Aorta (tissue), 5 donors: ENCODE data around the gene PMEPA1. TPM values are rescaled to one million over a fixed set of nuclear protein-coding genes. Genes with fewer than 3 reads are reported as not detected.

Experiments used
- ATAC-seq: fragments of 200-7000 bp; cut with Tn5 transposase; one replicate; pipeline ENCODE4 v1.9.1; 2022; ENCODE audit warnings: moderate library complexity; ENCODE audit not compliant: low FRiP score
- DNase-seq, 2 donors: peaks; one replicate each; pipeline ENCODE4 v3.0.0-alpha.2; 2020
- H3K27ac ChIP-seq, 2 donors: one replicate each; pipeline ENCODE4 v1.5.1; 2013; ENCODE audit warnings: low read length in 2 of 2, mild to moderate bottlenecking in 2 of 2, moderate library complexity in 2 of 2, control low read depth in 1 of 2, inconsistent platforms in 1 of 2, low read depth in 1 of 2
- H3K27me3 ChIP-seq, 2 donors: one replicate each; pipeline ENCODE4 v1.6.1; 2013; ENCODE audit warnings: control low read depth in 1 of 2, low read length in 1 of 2, mild to moderate bottlenecking in 1 of 2, moderate library complexity in 1 of 2; ENCODE audit not compliant: insufficient read depth in 2 of 2, control insufficient read depth in 1 of 2
- H3K36me3 ChIP-seq, 2 donors: one replicate each; pipeline ENCODE4 v1.6.1; 2013; ENCODE audit warnings: control low read depth in 1 of 2, low read length in 1 of 2, mild to moderate bottlenecking in 1 of 2; ENCODE audit not compliant: insufficient read depth in 2 of 2, control insufficient read depth in 1 of 2
- H3K4me1 ChIP-seq, 2 donors: one replicate each; pipeline ENCODE4 v1.6.1; 2013; ENCODE audit warnings: low read length in 2 of 2, control low read depth in 1 of 2, mild to moderate bottlenecking in 1 of 2, moderate library complexity in 1 of 2; ENCODE audit not compliant: insufficient read depth in 2 of 2, control insufficient read depth in 1 of 2
- H3K4me3 ChIP-seq, 2 donors: one replicate each; pipeline ENCODE4 v1.5.1; 2013; ENCODE audit warnings: low read length in 2 of 2, control low read depth in 1 of 2, mild to moderate bottlenecking in 1 of 2
- H3K9me3 ChIP-seq: one replicate; pipeline ENCODE4 v1.6.1; 2013; ENCODE audit warnings: mild to moderate bottlenecking, low read length; ENCODE audit not compliant: control insufficient read depth
- WGBS, 2 donors: extraction: QIAGEN DNeasy Blood & Tissue Kit; methylation state at CpG; one replicate each; pipeline ENCODE4 v1.1.7; 2013; 5-methylcytosine and 5-hydroxymethylcytosine counted together
- intact Hi-C, 2 donors: fragments of 100-400 bp; cut with DNase I; formaldehyde crosslinking; loops; one replicate each; pipeline versions ENCODE4 v1.14.2 to v1.15.0; 2022
- polyA plus RNA-seq, 2 donors: library from polyadenylated mRNA; stranded (reverse); fragments of 200-250 nt; gene quantifications; one replicate each; pipeline ENCODE4 v1.2.3, GENCODE V29; 2013
- total RNA-seq, 2 donors: library from RNA; stranded (reverse); fragmentation: NEBNext Ultra II Directional; extraction: Animal tissue kit (Norgen Biotek cat#: 25700); gene quantifications; one replicate each; pipeline ENCODE4 v1.2.1, GENCODE V29; 2021
- donor health status: healthy with polysubstance abuse.
- donor health status: Bipolar disorder and iron deficiency.
- donor health status: DM: no; HTN: no; CAD: no.
- donor health status: DM: no; HTN: no; CAD: no.
- donor health status: DM: yes; HTN: yes; CAD: no.

Gene PMEPA1
- total and polyA plus RNA-seq, 4 donors, result 31.4 to 188 (median 107) TPM

DNA sequence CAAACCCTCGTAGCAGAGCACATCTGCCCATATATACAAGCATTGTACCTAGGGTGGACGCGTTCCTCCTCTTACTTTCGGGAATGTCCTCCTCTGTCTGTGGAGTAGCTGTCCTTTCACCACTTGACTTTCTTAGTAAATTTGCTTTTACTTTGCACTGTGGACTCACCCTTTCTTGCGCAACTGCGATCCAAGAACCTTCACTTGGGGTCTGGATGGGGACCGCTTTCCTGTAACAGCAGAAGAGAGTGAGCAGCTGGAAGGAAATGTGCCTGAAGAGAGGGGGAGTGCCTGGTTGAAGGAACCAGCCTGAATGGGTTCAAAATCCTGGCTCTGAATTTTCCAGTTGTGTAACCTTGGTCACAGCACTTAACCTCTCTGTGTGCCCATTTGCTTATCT, 40.1 kb upstream of the PMEPA1 start:
- DNase-seq (no peak), ATAC-seq (no peak)
- no peaks in the 10 kb centered on the region for H3K9me3 ChIP-seq
- no peak overlapping the region for H3K27ac ChIP-seq
- 85% methylated on average over 7 of the region's 7 CpGs for WGBS, 2 donors
- H3K4me3 ChIP-seq, result no peak overlapping the region
- no peaks in the 10 kb centered on the region for H3K27me3 ChIP-seq
- no peaks in the 10 kb centered on the region for H3K36me3 ChIP-seq
- intact Hi-C loops, result loop anchor here (2.0 to 10.0 kb wide), 6 partner anchors 31 to 427 kb away; partner anchors contain the start of gene PMEPA1 (in 1 of the 2)
- H3K4me1 ChIP-seq, result no peaks in the 10 kb centered on the region

DNA sequence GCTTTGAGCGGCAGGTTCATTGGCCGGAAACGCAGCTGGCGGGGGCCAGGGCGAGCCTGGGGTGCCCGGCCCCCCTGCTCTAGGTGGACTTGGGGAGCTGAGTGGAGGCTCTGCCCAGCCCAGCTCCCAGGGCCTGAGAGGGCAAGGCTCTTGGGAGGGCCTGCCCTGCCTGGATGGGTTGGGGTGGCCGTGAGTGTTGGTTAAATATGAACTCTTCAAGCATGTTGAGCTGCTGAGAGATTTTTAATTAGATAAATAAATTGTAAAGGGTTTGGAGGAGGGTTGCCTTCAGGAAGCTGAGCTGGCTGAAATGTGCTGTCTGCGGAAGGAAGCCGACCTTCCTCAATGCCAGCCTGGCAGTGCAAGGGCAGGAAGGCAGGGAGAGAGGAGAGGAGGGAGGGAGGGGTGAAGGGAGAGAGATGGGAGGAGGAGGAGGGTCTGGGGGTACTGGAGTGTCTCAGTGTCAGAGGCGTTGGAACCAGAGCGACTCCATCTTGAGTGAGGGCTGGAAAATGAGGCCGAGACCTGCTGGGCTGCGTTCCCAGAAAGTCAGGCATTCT, 39.4 kb upstream of the PMEPA1 start:
- Histone ChIP-seq H3K36me3 (no peaks in the 10 kb centered on the region), H3K4me3 (no peak overlapping the region), H3K27ac (peak overlapping the region; percentile 45 to 92), H3K9me3 (no peaks in the 10 kb centered on the region), H3K27me3 (no peaks in the 10 kb centered on the region), H3K4me1 (no peaks in the 10 kb centered on the region)
- intact Hi-C loops, result loop anchor here (2.0 to 5.0 kb wide), 5 partner anchors 30 to 428 kb away; partner anchors contain the start of gene PMEPA1 (in 1 of the 2)
- 13 to 15% methylated on average over 13 of the region's 13 CpGs for WGBS, 2 donors
- DNase-seq (peak in 1 of 2 donors; percentile 55), ATAC-seq (peak; percentile 36)

DNA sequence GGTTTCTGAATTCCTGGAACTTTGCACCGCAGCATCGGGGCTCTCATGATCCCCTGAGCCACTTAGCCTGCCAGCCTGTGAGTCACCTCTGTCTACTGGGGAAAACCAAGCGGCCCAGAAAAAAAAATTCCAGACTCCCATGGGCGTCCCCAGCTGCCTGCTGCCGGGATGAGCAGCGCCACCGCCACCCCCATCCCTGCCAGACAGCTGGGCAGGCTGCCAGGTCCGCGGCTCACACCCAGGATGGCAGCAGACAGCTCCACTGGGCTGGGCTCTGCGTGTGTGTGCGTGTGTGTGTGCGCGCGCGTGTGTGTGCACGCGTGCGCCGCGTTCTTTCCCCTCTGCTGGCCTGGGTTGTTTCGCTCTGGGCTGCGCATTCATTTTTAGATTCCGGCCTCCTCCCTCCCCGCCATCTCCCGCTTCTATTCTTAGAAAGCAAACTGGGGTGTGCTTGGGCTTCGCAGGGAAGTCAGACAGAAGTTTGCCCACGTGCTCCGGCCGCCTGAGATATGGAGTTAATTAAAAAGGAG, 38.9 kb upstream of the PMEPA1 start:
- intact Hi-C loops, result loop anchor here (2.0 to 5.0 kb wide), 5 partner anchors 30 to 429 kb away; partner anchors contain the start of gene PMEPA1 (in 1 of the 2)
- H3K4me1 ChIP-seq, result no peaks in the 10 kb centered on the region
- no peaks in the 10 kb centered on the region for H3K27me3 ChIP-seq
- ATAC-seq, result peak; percentile 93
- no peaks in the 10 kb centered on the region for H3K9me3 ChIP-seq
- peak overlapping the region; percentile 93 to 96 for H3K27ac ChIP-seq
- WGBS, 2 donors, result 0% methylated on average over 29 of the region's 29 CpGs
- no peaks in the 10 kb centered on the region for H3K36me3 ChIP-seq
- DNase-seq, result peak; percentile 96
- no peak overlapping the region for H3K4me3 ChIP-seq

DNA sequence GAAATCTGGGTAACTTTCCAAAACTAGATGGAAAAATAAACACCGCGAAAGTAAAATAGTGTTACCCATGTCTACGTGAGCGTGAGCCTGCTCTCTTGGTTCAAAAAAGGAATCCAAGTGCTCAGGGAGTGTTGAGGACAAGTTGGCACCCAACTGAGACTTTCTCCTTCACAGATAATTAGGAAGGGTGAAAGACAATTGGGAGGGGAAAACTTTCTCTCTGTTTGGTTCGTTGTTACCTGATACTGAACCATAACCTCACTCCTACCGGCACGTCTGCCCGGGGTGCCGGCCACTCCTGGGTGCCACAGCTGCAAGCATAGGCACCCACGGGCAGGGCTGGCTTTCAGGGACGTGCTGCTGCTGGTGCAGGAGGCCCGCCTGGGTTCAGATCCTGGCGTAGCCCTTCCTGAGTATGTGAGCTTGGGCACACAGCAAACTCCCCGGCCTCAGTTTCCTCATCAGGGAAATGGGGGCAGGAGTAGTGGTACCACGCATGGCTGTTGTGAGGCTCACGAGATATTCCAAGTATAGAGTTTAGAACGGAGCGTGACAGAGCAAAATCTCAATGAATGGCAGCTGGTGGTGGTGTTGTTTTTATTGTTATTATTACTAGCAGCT, 38.2 kb upstream of the PMEPA1 start:
- Histone ChIP-seq H3K9me3 (no peaks in the 10 kb centered on the region), H3K36me3 (no peaks in the 10 kb centered on the region), H3K27me3 (no peaks in the 10 kb centered on the region), H3K27ac (peak overlapping the region; percentile 93 to 96), H3K4me1 (no peaks in the 10 kb centered on the region), H3K4me3 (no peak overlapping the region)
- DNase-seq (peak in 1 of 2 donors; percentile 66), ATAC-seq (peak; percentile 64)
- 2 to 5% methylated on average over 18 of the region's 18 CpGs for WGBS, 2 donors
- intact Hi-C loops, result loop anchor here (2.0 to 5.0 kb wide), 5 partner anchors 29 to 429 kb away; partner anchors contain the start of gene PMEPA1 (in 1 of the 2)

- no peaks in the 10 kb centered on the region for H3K36me3 ChIP-seq
- H3K9me3 ChIP-seq, result no peaks in the 10 kb centered on the region
- no peaks in the 10 kb centered on the region for H3K27me3 ChIP-seq
- intact Hi-C loops, result loop anchor here in 1 of 2 donors (2.0 to 5.0 kb wide), 4 partner anchors 28 to 430 kb away; no protein-coding TSS in a partner anchor
- ATAC-seq (no peak), DNase-seq (peak; percentile 71 to 81)
- H3K4me3 ChIP-seq, result no peak overlapping the region
- no peaks in the 10 kb centered on the region for H3K4me1 ChIP-seq
- H3K27ac ChIP-seq, result no peak overlapping the region
- WGBS, 2 donors, result 31 to 35% methylated on average over 7 of the region's 7 CpGs
Observed at GRCh38 chr20:57746832-57747404, 37.1 kb upstream of the PMEPA1 start.

DNA sequence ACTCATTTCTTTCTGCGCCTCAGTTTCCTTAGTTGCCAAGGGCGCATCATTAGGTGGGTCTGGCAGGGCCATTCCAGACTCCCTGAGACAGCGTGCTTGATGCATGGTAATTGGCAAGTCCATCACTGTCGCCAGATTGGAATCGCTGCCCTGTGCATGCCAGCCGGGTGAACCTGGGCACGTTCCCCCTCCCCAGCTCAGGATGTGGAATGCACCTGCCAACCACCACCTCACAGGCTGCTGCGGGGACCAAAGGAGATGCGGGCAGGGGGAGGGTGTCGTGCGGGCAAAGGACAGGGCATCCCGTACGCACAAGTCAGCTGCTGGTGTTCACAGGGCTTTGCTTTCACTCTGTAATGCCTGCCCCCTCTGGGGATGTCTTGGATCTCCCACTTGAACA, 36.4 kb upstream of the PMEPA1 start:
- Histone ChIP-seq H3K9me3 (no peaks in the 10 kb centered on the region), H3K4me1 (no peaks in the 10 kb centered on the region), H3K27ac (no peak overlapping the region), H3K27me3 (no peaks in the 10 kb centered on the region), H3K36me3 (no peaks in the 10 kb centered on the region), H3K4me3 (no peak overlapping the region)
- ATAC-seq (no peak), DNase-seq (no peak)
- WGBS, 2 donors, result 96 to 98% methylated on average over 13 of the region's 13 CpGs
- intact Hi-C loops, result loop anchor here in 1 of 2 donors (2.0 to 5.0 kb wide), 4 partner anchors 27 to 431 kb away; no protein-coding TSS in a partner anchor

- Histone ChIP-seq H3K9me3 (no peaks in the 10 kb centered on the region), H3K4me3 (no peak overlapping the region), H3K27ac (no peak overlapping the region), H3K4me1 (no peaks in the 10 kb centered on the region), H3K27me3 (no peaks in the 10 kb centered on the region), H3K36me3 (no peaks in the 10 kb centered on the region)
- intact Hi-C loops, result no loop called here
- DNase-seq (peak in 1 of 2 donors; percentile 3), ATAC-seq (no peak)
- 94 to 95% methylated on average over 6 of the region's 6 CpGs for WGBS, 2 donors
Observed at GRCh38 chr20:57744206-57744605, 34.4 kb upstream of the PMEPA1 start.

- H3K9me3 ChIP-seq, result no peaks in the 10 kb centered on the region
- no peaks in the 10 kb centered on the region for H3K4me1 ChIP-seq
- H3K27me3 ChIP-seq, result no peaks in the 10 kb centered on the region
- DNase-seq (peak in 1 of 2 donors; percentile 45), ATAC-seq (no peak)
- H3K36me3 ChIP-seq, result no peaks in the 10 kb centered on the region
- H3K4me3 ChIP-seq, result no peak overlapping the region
- no peak overlapping the region for H3K27ac ChIP-seq
- intact Hi-C loops, result no loop called here
- 92 to 93% methylated on average over 10 of the region's 10 CpGs for WGBS, 2 donors
Observed at GRCh38 chr20:57743450-57744095, 33.8 kb upstream of the PMEPA1 start.
